Ectodermal cell (in vitro differentiated cells): ENCODE data around the gene SHISA2.

Source experiments
- H3K27ac ChIP-seq: 2 replicates; pipeline ENCODE4 v1.7.0; 2013; ENCODE audit warnings: mild to moderate bottlenecking, low read depth, low read length; ENCODE audit not compliant: insufficient read depth, poor library complexity, severe bottlenecking
- H3K27me3 ChIP-seq: 2 replicates; pipeline ENCODE4 v1.7.0; 2013; ENCODE audit warnings: mild to moderate bottlenecking, low read length; ENCODE audit not compliant: insufficient read depth, control insufficient read depth, poor library complexity, severe bottlenecking
- H3K36me3 ChIP-seq: one replicate; pipeline ENCODE4 v1.7.0; 2013; ENCODE audit warnings: low read length; ENCODE audit not compliant: control insufficient read depth, insufficient read depth
- H3K4me1 ChIP-seq: one replicate; pipeline ENCODE4 v1.7.0; 2013; ENCODE audit warnings: low read length; ENCODE audit not compliant: control insufficient read depth, insufficient read depth
- H3K4me3 ChIP-seq: 2 replicates; pipeline ENCODE4 v1.7.0; 2013; ENCODE audit warnings: low read depth, low read length, control low read depth; ENCODE audit not compliant: insufficient read depth
- H3K9me3 ChIP-seq: 2 replicates; pipeline ENCODE4 v1.7.0; 2013; ENCODE audit warnings: mild to moderate bottlenecking, low read length, moderate library complexity; ENCODE audit not compliant: control insufficient read depth
- WGBS, 2 experiments: methylation state at CpG; one replicate each; pipeline ENCODE4 v1.1.7; 2013; ENCODE audit warnings: missing lambda C conversion rate in 2 of 2; 5-methylcytosine and 5-hydroxymethylcytosine counted together

The SHISA2 gene

DNA sequence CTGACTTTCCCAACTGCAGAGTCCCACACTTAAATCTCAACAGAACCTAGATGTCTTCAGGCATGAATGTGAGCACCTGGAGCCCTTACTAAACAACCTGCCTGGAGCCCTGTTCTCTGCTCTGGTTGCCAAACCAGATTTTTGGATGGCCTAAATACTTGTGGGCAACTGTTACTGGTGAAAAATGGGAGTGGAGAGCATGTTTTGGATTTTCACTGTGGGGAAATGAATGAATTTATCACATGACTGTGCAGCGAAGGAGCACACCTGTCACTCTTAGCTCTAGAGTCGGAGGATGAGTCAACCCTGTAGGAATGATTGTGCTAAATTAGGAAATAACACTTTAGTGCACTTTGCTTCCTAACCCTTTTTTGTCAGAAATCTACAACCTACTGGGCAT, 30.3 kb downstream of the SHISA2 start:
- H3K27me3 ChIP-seq = no peaks in the 10 kb centered on the region
- H3K27ac ChIP-seq = no peak overlapping the region
- no peaks in the 10 kb centered on the region for H3K9me3 ChIP-seq
- H3K4me3 ChIP-seq = no peak overlapping the region
- H3K36me3 ChIP-seq = no peaks in the 10 kb centered on the region
- H3K4me1 ChIP-seq = peaks cover 8% of the 10 kb centered on the region
- 94 to 100% methylated on average over 2 of the region's 2 CpGs for WGBS, 2 experiments

GRCh38 chr13:26020891-26021290, 30.9 kb downstream of the SHISA2 start:
- WGBS, 2 experiments = 93 to 94% methylated on average over 7 of the region's 7 CpGs
- peaks cover 3% of the 10 kb centered on the region for H3K4me1 ChIP-seq
- H3K36me3 ChIP-seq = no peaks in the 10 kb centered on the region
- no peaks in the 10 kb centered on the region for H3K9me3 ChIP-seq
- H3K4me3 ChIP-seq = no peak overlapping the region
- no peaks in the 10 kb centered on the region for H3K27me3 ChIP-seq
- H3K27ac ChIP-seq = no peak overlapping the region

GRCh38 chr13:26019881-26020870, 31.6 kb downstream of the SHISA2 start:
- Histone ChIP-seq H3K27ac (no peak overlapping the region), H3K27me3 (no peaks in the 10 kb centered on the region), H3K4me3 (no peak overlapping the region), H3K36me3 (no peaks in the 10 kb centered on the region), H3K4me1 (peaks cover 3% of the 10 kb centered on the region), H3K9me3 (no peaks in the 10 kb centered on the region)
- WGBS, 2 experiments = 88 to 93% methylated on average over 22 of the region's 22 CpGs

DNA sequence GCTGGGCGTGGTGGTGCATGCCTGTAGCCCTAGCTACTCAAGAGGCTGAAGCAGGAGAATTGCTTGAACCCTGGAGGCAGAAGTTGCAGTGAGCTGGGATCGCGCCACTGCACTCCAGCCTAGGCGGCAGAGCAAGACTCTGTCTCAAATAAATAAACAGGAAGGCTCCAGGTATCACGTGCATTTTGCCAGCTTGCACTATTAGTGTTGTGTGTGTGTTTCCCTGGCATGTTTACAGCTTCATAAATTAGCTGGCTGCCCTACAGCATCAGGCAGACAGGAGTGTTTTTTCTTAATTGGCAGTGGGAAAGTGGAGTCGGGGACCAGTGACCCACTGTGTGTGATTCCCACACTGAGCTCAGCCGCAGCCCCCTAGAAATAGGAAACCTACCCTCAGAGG, 32.6 kb downstream of the SHISA2 start:
- no peak overlapping the region for H3K27ac ChIP-seq
- H3K36me3 ChIP-seq = no peaks in the 10 kb centered on the region
- WGBS, 2 experiments = 86 to 93% methylated on average over 7 of the region's 7 CpGs
- H3K27me3 ChIP-seq = no peaks in the 10 kb centered on the region
- H3K9me3 ChIP-seq = no peaks in the 10 kb centered on the region
- no peaks in the 10 kb centered on the region for H3K4me1 ChIP-seq
- no peak overlapping the region for H3K4me3 ChIP-seq

DNA sequence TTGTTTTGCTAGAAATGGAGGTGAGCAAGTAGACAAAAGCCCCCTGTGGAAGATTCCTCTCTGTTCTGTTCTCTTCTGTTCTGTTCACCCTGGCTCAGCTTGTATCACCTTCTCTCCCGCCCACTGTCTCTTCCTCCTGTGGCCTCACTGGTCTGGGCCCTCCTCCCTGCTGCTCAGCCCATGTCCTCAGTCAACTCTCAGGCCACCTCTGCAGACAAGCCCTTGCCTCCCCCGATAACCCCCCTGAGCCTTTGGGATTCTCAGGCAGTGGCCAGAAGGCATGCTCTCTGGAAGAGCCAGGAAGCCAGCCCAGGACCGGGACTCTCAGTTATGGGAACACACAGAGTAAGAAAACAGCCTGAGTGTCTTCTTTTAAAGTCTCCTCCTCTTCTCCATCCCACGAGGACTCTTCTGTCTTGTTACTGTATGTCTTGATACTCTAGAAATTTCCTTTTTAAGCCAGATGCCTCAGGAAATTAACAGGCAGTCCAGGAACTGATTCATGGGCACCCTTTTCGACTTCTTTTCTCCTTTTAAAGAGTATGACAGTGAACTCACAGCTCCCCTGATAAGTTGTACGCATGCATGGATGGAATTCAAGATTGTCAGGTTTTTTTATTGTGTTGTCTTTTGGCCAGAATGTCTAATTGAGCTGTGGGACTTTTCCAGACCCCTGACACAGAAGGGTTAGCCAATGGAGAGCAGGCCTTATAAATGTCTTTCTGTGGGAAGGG, 33.7 kb downstream of the SHISA2 start:
- no peak overlapping the region for H3K27ac ChIP-seq
- H3K27me3 ChIP-seq = no peaks in the 10 kb centered on the region
- no peak overlapping the region for H3K4me3 ChIP-seq
- WGBS, 2 experiments = 90 to 93% methylated on average over 6 of the region's 6 CpGs
- H3K4me1 ChIP-seq = no peaks in the 10 kb centered on the region
- H3K9me3 ChIP-seq = no peaks in the 10 kb centered on the region
- H3K36me3 ChIP-seq = no peaks in the 10 kb centered on the region

GRCh38 chr13:26017196-26017921, 34.5 kb downstream of the SHISA2 start:
- 91 to 93% methylated on average over 9 of the region's 9 CpGs for WGBS, 2 experiments
- Histone ChIP-seq H3K27me3 (no peaks in the 10 kb centered on the region), H3K36me3 (no peaks in the 10 kb centered on the region), H3K27ac (no peak overlapping the region), H3K4me3 (no peak overlapping the region), H3K4me1 (no peaks in the 10 kb centered on the region), H3K9me3 (no peaks in the 10 kb centered on the region)

- Histone ChIP-seq H3K4me1 (peaks cover 1% of the 10 kb centered on the region), H3K4me3 (no peak overlapping the region), H3K27ac (no peak overlapping the region), H3K27me3 (no peaks in the 10 kb centered on the region), H3K9me3 (no peaks in the 10 kb centered on the region), H3K36me3 (no peaks in the 10 kb centered on the region)
- 92 to 93% methylated on average over 6 of the region's 6 CpGs for WGBS, 2 experiments
Measured at GRCh38 chr13:26016189-26016588, 35.6 kb downstream of the SHISA2 start.

- Histone ChIP-seq H3K27me3 (no peaks in the 10 kb centered on the region), H3K36me3 (no peaks in the 10 kb centered on the region)
- WGBS, 2 experiments = 86 to 87% methylated on average over 10 of the region's 10 CpGs
Measured at GRCh38 chr13:26015271-26016125, 36.3 kb downstream of the SHISA2 start.

DNA sequence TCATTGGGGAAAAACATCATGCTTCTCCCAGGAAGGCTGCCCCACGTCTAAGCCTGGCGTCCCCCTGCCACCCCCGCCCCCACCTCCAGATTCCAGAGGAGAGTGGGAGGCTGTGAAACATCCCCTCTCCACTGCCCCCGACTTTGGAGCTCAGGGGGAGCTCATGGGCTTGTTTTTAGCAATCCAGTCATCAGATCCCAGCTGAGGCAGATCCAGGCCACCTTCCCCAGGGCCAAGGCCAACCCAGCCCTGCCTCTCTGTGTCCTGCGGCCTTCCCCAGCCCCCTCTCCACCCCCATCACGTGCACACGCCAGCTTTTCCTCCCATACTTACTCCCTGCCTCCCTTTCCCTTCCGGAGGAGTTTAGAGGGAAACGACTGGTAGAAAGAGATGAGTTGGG, 38.8 kb downstream of the SHISA2 start:
- Histone ChIP-seq H3K4me3 (no peak overlapping the region), H3K36me3 (no peaks in the 10 kb centered on the region), H3K27me3 (no peaks in the 10 kb centered on the region), H3K4me1 (peaks cover 7% of the 10 kb centered on the region), H3K27ac (no peak overlapping the region), H3K9me3 (no peaks in the 10 kb centered on the region)
- 77 to 79% methylated on average over 9 of the region's 9 CpGs for WGBS, 2 experiments

More at GRCh38 chr13:26015271-26016125, 36.3 kb downstream of the SHISA2 start:
- Histone ChIP-seq H3K4me3 (no peak overlapping the region), H3K27ac (no peak overlapping the region), H3K9me3 (no peaks in the 10 kb centered on the region), H3K4me1 (peaks cover 7% of the 10 kb centered on the region)
